ENCODE measurements around the gene ATP13A3.
"Not testable (repeated sequence)": the region's sequence is repeated elsewhere in the genome, so short reads cannot be mapped to it uniquely, and the experiment has no call there.

ATP13A3 gene

GRCh38 chr3:194486540-194487288, at the start of gene ATP13A3:
ATP13A3 (minus strand) TSS chr3:194487002; CDS start chr3:194462190, 24,812 bp downstream.
- peak; percentile 90 for DNase-seq (ENCODE audit: low read depth)

GRCh38 chr3:194535199-194535598, 48.4 kb upstream of the ATP13A3 start:
- not testable (repeated sequence) for DNase-seq (ENCODE audit: low read depth)

DNA sequence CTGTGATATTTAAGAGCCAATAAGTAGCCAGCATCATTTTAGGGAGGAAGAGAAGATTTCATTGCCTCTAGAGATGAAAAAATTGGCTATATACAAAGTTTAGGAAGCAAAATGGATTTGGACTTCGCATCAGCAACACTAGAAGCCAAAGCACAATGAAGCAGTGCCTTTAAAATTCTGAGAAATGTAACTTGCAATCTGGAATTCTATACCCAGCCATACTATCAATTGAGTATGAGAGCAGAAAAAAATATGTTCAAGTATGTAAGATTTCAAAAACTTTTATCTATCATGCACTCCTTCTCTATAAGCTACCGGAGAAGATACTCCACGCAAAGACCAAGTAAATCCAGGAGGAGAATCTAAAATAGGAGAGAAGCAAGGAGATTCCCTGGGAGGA, 47.4 kb upstream of the ATP13A3 start:
- DNase-seq (ENCODE audit: low read depth) = no peak

DNA sequence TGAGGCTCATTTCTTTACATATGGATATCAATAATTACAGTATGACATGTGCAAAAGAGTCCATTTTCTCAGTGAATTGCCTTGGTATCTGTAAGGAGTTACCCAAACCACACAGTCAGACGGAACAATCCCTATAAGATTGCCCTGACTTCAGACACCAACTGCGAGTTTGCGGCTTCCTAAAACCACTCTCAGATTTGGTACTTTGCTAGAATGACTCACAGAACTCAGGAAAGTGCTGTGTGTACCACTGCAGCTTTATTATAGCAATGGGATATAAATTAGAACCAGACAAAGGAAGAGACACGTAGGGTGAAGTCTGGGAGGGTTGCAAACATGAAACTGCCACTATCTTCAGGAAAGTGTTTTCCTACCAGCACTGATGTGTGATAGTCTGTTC, 45.8 kb upstream of the ATP13A3 start:
- DNase-seq (ENCODE audit: low read depth) = peak; percentile 86

DNA sequence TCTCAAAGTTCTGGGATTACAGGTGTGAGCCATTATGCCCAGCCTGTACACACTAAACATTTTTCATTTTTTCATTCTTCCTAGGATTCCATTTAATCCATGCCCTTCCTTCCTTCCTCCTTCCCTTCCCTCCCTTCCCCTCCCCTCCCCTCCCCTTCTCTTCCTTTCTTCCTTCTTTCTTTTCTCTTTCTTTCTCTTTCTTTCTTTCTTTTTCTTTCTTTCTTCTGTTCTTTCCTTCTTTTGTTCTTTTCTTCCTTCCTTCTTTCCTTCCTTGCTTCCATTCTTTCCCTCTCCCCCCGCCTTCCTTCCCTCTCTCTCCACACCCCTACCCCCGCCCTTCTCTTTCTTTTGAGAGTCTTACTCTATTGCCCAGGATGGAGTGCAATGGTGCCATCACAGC, 40.9 kb upstream of the ATP13A3 start:
- DNase-seq (ENCODE audit: low read depth) = no peak

DNA sequence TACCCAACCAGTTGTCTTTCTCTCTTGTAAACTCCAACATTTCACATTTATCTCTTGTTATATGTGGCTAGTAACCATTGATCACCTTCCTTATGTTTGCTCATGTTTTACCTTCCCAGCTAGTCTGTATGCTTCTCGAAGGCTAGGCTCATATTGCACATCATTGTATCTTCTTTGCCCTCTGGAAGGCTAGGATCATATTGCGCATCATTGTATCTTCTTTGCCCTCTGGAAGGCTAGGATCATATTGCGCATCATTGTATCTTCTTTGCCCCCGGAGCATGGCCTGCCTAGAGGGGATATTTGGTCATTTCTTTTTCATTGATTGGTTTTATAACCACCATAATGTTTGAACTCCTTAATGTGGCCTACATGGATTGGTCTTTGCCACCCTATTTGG, 39.4 kb upstream of the ATP13A3 start:
- DNase-seq (ENCODE audit: low read depth) = no peak

DNA sequence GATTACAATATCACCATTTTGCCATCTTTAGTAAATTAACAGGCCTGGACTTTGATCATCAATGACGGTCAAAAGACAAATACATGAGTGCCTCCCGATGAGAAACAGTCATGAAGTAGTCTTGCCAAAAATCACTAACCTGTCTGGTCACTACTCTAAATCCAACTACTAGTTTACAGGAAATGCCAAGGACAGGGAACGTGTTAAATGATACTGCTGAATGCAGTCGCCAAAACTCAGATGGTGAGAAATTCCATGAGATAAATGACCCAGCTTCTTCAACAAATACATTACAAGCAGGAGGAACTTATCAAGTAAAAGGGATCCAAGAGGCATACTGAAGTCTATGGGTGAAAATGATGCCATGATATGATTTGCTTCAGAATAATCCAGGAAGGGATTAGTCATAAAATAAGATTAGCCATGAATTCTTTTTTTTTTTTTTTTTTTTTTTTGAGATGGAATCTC, 35.8 kb upstream of the ATP13A3 start:
- DNase-seq (ENCODE audit: low read depth) = peak; percentile 59

GRCh38 chr3:194521510-194522260, 34.9 kb upstream of the ATP13A3 start:
- peak; percentile 70 for DNase-seq (ENCODE audit: low read depth)

DNA sequence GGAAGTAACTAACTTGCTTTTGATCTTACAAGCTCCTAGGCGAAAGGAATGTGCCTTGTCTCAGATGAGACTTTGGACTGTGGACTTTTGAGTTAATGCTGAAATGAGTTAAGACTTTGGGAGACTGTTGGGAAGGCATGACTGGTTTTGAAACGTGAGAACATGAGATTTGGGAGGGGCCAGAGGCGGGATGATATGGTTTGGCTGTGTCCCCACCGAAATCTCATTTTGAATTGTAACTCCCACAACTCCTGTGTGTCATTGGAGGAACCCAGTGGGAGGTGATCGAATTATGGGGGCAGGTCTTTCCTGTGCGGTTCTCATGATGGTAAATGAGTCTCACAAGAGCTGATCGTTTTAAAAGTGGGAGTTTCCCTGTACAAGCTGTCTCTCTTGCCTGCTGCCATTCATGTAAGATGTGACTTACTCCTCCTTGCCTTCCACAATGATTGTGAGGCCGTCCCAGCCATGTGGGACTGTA, 33.9 kb upstream of the ATP13A3 start:
- not testable (repeated sequence) for DNase-seq (ENCODE audit: low read depth)

DNA sequence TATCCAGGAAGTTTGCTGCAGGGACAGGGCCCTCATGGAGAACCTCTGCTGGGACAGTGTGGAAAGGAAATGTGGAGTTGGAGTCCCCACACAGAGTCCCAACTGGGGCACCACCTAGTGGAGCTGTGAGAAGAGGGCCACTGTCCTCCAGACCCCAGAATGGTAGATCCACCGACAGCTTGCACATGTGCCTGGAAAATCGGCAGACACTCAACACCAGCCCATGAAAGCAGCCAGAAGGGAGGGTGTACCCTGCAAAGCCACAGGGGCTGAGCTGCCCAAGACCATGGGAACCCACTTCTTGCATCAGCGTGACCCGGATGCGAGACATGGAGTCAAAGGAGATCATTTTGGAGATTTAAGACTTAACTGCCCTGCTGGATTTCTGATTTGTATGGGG, 33.4 kb upstream of the ATP13A3 start:
- not testable (repeated sequence) for DNase-seq (ENCODE audit: low read depth)

- DNase-seq (ENCODE audit: low read depth) = peak; percentile 86
These were observed 31.9 kb upstream of the ATP13A3 start for GRCh38 chr3:194518652-194519051.

- DNase-seq (ENCODE audit: low read depth) = no peak
These were observed 30.5 kb upstream of the ATP13A3 start for GRCh38 chr3:194517333-194517732.

DNA sequence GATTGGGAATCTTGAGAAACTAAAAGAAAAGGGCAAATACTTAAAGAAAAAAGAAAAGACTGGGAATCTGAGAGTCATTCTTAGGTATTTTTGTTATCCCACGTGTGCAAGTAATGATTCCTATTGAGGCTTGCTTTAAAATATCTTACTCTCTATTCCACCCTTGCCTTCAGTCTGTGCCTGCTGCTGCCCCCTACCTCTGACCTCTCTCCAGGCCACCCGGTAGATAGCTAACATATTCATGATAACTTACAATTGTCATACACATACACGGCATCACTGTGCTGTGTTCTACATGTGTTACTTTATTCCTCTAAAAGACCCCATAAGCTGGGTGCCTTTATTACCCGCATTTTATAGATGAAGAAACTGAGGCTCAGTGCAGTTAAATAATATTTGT, 27.8 kb upstream of the ATP13A3 start:
- no peak for DNase-seq (ENCODE audit: low read depth)

DNA sequence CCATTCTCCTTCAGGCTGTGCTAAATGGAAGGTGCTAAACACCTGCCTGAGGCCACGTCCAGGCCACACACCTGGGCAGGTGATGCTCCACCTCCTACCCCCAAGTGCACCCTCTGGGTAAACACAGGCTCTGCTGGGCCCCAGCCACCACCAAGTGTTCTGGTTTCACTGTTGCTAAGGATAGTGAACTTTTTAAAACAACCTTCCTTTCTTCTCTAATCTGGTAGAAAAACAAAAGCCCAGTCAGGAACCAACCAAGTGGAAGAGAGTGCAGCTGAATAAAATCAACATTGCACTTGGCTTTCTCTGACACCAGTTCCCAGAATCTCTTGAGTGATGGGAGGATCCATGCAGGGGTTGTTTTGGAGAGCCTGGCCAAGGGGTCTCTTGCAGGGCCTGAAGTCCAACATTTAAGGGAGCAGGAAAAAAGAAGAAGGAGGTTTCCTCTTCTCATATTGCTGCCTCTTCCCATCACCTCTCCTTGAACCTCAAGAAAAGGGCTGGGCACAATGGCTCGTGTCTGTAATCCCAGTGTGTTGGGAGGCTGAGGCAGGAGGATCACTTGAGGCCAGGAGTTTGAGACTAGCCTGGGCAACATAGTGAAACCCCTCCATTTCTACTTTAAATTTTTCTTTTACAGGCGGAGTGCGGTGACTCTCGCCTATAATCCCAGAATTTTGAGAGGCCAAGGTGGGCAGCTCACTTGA, 26.2 kb upstream of the ATP13A3 start:
- DNase-seq (ENCODE audit: low read depth) = no peak

- no peak for DNase-seq (ENCODE audit: low read depth)
These were observed 22.0 kb upstream of the ATP13A3 start for GRCh38 chr3:194508491-194509453.

DNA sequence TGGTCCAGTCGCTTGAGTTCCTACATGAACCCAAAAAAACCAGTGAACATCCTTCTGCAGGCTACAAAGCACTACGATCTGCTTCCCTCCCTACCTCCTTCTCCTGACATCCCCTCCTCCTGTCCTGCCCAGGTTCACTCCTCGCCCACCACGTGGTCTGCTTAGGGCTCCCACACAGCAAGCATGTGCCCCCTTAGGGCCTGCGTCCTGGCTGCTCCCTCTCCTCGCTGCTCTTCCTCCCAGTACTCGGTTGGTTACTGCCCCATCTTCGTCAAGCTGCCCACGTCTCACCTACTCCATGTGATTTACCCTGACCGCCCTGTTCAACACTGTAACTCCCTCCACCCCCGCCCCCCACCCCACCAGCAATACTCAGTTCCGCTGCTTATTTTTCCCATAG, 20.8 kb upstream of the ATP13A3 start:
- no peak for DNase-seq (ENCODE audit: low read depth)

- peak; percentile 72 for DNase-seq (ENCODE audit: low read depth)
These were observed 19.1 kb upstream of the ATP13A3 start for GRCh38 chr3:194505791-194506415.

- no peak for DNase-seq (ENCODE audit: low read depth)
These were observed 18.1 kb upstream of the ATP13A3 start for GRCh38 chr3:194504861-194505260.

GRCh38 chr3:194504146-194504545, 17.3 kb upstream of the ATP13A3 start:
- DNase-seq (ENCODE audit: low read depth) = no peak

DNA sequence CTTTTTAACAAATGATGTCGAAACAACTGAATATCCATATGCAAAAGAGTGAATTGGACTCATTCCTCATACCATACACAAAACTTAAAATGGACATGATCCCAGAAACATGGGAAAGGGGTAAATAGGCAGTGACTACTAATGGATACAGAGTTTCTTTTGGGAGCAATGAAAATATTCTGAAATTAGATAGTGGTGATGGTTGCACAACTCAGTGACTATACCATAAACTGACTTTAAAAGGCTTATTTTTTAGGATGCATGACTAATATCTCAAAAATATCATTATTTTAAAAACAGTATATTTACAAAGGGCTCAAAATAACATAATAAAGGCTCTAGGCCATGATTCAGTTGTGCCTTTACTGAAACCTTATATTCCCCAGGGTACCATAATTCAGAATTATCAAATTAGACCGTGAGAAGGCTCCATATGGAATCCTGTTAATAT, 16.3 kb upstream of the ATP13A3 start:
- peak; percentile 66 for DNase-seq (ENCODE audit: low read depth)

GRCh38 chr3:194500198-194500597, 13.4 kb upstream of the ATP13A3 start:
- no peak for DNase-seq (ENCODE audit: low read depth)

Data from EH (cell line).